RWPE1 (cell line): Measurements from ENCODE around the gene ARL8A.
A peak's percentile ranks its signal among the peaks of the same experiment; 100 is the strongest.

Experiments
- CTCF ChIA-PET: fragments of 350-600 bp; sonication (Branson Sonifier 250); formaldehyde crosslinking; extraction: SDS; loops from one replicate; lab custom pipeline; 2021; lab: Yijun Ruan, JAX
- POLR2A ChIA-PET: fragments of 400-600 bp; formaldehyde crosslinking; extraction: SDS; loops from one replicate; lab custom pipeline; 2020; ENCODE audit warnings: antibody characterized with exemption; ENCODE audit not compliant: low non-redundant PET; lab: Yijun Ruan, JAX
- DNase-seq: peaks from one replicate; pipeline ENCODE4 v3.0.0; 2012; ENCODE audit warnings: low spot score
- H3K27ac ChIP-seq: fragments of 450-650 bp; 2 replicates; pipeline ENCODE4 v1.5.1; 2017
- CTCF ChIP-seq: fragments of 450-650 bp; conservative IDR thresholded peaks from 2 replicates; pipeline ENCODE4 v1.5.1; 2017; ENCODE audit warnings: low read depth, mild to moderate bottlenecking

ARL8A gene

GRCh38 chr1:202189001-202189790, 44.7 kb upstream of the ARL8A start:
- H3K27ac ChIP-seq = no peak overlapping the region
- ChIA-PET POLR2A (interaction anchor here (0.8 kb wide), 1 partner anchor 771 kb away, joined by 3 read pairs; no protein-coding TSS in a partner anchor), CTCF (interaction anchor here (0.6 to 2.4 kb wide), 43 partner anchors 9 to 1275 kb away, joined by 3 to 46 read pairs (median 4); no protein-coding TSS in a partner anchor)
- DNase-seq = peak; percentile 66
- TF ChIP-seq CTCF = peak; percentile 88

- ChIA-PET CTCF (interaction anchor here (1.1 to 3.4 kb wide), 7 partner anchors 12 to 532 kb away, joined by 3 to 22 read pairs (median 9); no protein-coding TSS in a partner anchor), POLR2A (no interaction called here)
- TF ChIP-seq CTCF = no peak
- DNase-seq = no peak
- no peak overlapping the region for H3K27ac ChIP-seq
Observed at GRCh38 chr1:202187697-202188407, 43.3 kb upstream of the ARL8A start.

- ChIA-PET CTCF (interaction anchor here (1.1 to 3.4 kb wide), 5 partner anchors 13 to 532 kb away, joined by 3 to 22 read pairs (median 6); no protein-coding TSS in a partner anchor), POLR2A (no interaction called here)
- DNase-seq = no peak
- H3K27ac ChIP-seq = no peak overlapping the region
- no peak for TF ChIP-seq CTCF
Observed at GRCh38 chr1:202187041-202187671, 42.6 kb upstream of the ARL8A start.

- ChIA-PET CTCF (interaction anchor here (0.6 to 3.4 kb wide), 9 partner anchors 14 to 533 kb away, joined by 3 to 22 read pairs (median 3); no protein-coding TSS in a partner anchor), POLR2A (no interaction called here)
- no peak overlapping the region for H3K27ac ChIP-seq
- TF ChIP-seq CTCF = no peak
- DNase-seq = no peak
Observed at GRCh38 chr1:202186327-202186726, 41.8 kb upstream of the ARL8A start.

GRCh38 chr1:202184750-202185460, 40.4 kb upstream of the ARL8A start:
- peak; percentile 93 for DNase-seq
- TF ChIP-seq CTCF = peak; percentile 85
- no peak overlapping the region for H3K27ac ChIP-seq
- CTCF ChIA-PET = interaction anchor here (0.6 to 3.4 kb wide), 21 partner anchors 9 to 998 kb away, joined by 3 to 22 read pairs (median 4); partner anchors contain the start of genes LGR6, PPP1R12B and UBE2T
- POLR2A ChIA-PET = no interaction called here
